NCI-H187 treated with DMSO at 0.1 percent for 48 hours (cell line): ENCODE data around the gene GSG1.

Experiments used
- DNase-seq: peaks from one replicate; lab custom pipeline; 2025; lab: John Stamatoyannopoulos, UW

Gene GSG1

GRCh38 chr12:13103391-13104033 lies at the start of gene GSG1:
Gene GSG1, minus strand, starts transcription at chr12:13103667. Its CDS starts 155 bp downstream, at chr12:13103512.
- no peak for DNase-seq

GRCh38 chr12:13153180-13153579 lies 49.7 kb upstream of the GSG1 start:
- DNase-seq = no peak

- DNase-seq = no peak
Observed at GRCh38 chr12:13152756-13153155, 49.3 kb upstream of the GSG1 start.

- no peak for DNase-seq
Observed at GRCh38 chr12:13152281-13152680, 48.8 kb upstream of the GSG1 start.

- no peak for DNase-seq
Observed at GRCh38 chr12:13149411-13149810, 45.9 kb upstream of the GSG1 start.

GRCh38 chr12:13148485-13148847 lies 45.0 kb upstream of the GSG1 start:
- no peak for DNase-seq

- DNase-seq = no peak
Observed at GRCh38 chr12:13147688-13148484, 44.4 kb upstream of the GSG1 start.

GRCh38 chr12:13146336-13146938 lies 43.0 kb upstream of the GSG1 start:
- DNase-seq = no peak

GRCh38 chr12:13144266-13144828 lies 40.9 kb upstream of the GSG1 start:
- DNase-seq = no peak

- no peak for DNase-seq
Observed at GRCh38 chr12:13142747-13143146, 39.3 kb upstream of the GSG1 start.

GRCh38 chr12:13141686-13142085 lies 38.2 kb upstream of the GSG1 start:
- no peak for DNase-seq

- DNase-seq = no peak
Observed at GRCh38 chr12:13135371-13136178, 32.1 kb upstream of the GSG1 start.

GRCh38 chr12:13133886-13134285 lies 30.4 kb upstream of the GSG1 start:
- no peak for DNase-seq

- DNase-seq = no peak
Observed at GRCh38 chr12:13130981-13131380, 27.5 kb upstream of the GSG1 start.

- DNase-seq = no peak
Observed at GRCh38 chr12:13128291-13128965, 25.0 kb upstream of the GSG1 start.

GRCh38 chr12:13127444-13127843 lies 24.0 kb upstream of the GSG1 start:
- no peak for DNase-seq

- DNase-seq = no peak
Observed at GRCh38 chr12:13126494-13126893, 23.0 kb upstream of the GSG1 start.

GRCh38 chr12:13125996-13126395 lies 22.5 kb upstream of the GSG1 start:
- DNase-seq = no peak

- DNase-seq = no peak
Observed at GRCh38 chr12:13124656-13125505, 21.4 kb upstream of the GSG1 start.

- DNase-seq = no peak
Observed at GRCh38 chr12:13121568-13121967, 18.1 kb upstream of the GSG1 start.

- DNase-seq = no peak
Observed at GRCh38 chr12:13120413-13120812, 16.9 kb upstream of the GSG1 start.
